NCI-H1694 treated with DMSO at 0.1 percent for 48 hours (cell line): ENCODE measurements around the gene GLTP.

Experiments used
- DNase-seq: peaks from one replicate; lab custom pipeline; 2025; lab: John Stamatoyannopoulos, UW

Gene GLTP

GRCh38 chr12:109842021-109842420 is 38.3 kb downstream of the GLTP start:
- no peak for DNase-seq

- DNase-seq: no peak
Observed at GRCh38 chr12:109841356-109841755, 39.0 kb downstream of the GLTP start.

GRCh38 chr12:109840305-109841074 is 39.9 kb downstream of the GLTP start:
- no peak for DNase-seq

- no peak for DNase-seq
Observed at GRCh38 chr12:109839444-109839843, 40.9 kb downstream of the GLTP start.

GRCh38 chr12:109836916-109837315 is 43.4 kb downstream of the GLTP start:
- DNase-seq: no peak

GRCh38 chr12:109835827-109836226 is 44.5 kb downstream of the GLTP start:
- DNase-seq: no peak

- no peak for DNase-seq
Observed at GRCh38 chr12:109833307-109834189, 46.8 kb downstream of the GLTP start, which contains the start of gene TRPV4. TSS of gene TRPV4 (minus strand) at chr12:109833398. CDS start at chr12:109814796, 18,602 bp downstream.

- DNase-seq: no peak
Observed at GRCh38 chr12:109832541-109833306, 47.6 kb downstream of the GLTP start.

- no peak for DNase-seq
Observed at GRCh38 chr12:109831929-109832328, 48.4 kb downstream of the GLTP start.

GRCh38 chr12:109831365-109831764 is 49.0 kb downstream of the GLTP start:
- DNase-seq: no peak

- DNase-seq: no peak
Observed at GRCh38 chr12:109830718-109831117, 49.6 kb downstream of the GLTP start.

GRCh38 chr12:109830267-109830666 is 50.1 kb downstream of the GLTP start:
- DNase-seq: no peak

- no peak for DNase-seq
Observed at GRCh38 chr12:109829667-109830066, 50.7 kb downstream of the GLTP start.

- no peak for DNase-seq
Observed at GRCh38 chr12:109828754-109829511, 51.4 kb downstream of the GLTP start.

GRCh38 chr12:109827566-109828550 is 52.5 kb downstream of the GLTP start:
- no peak for DNase-seq

- DNase-seq: no peak
Observed at GRCh38 chr12:109827080-109827479, 53.3 kb downstream of the GLTP start.

- no peak for DNase-seq
Observed at GRCh38 chr12:109824731-109825130, 55.6 kb downstream of the GLTP start.

GRCh38 chr12:109822951-109823411 is 57.4 kb downstream of the GLTP start:
- DNase-seq: no peak

- no peak for DNase-seq
Observed at GRCh38 chr12:109822416-109822815, 57.9 kb downstream of the GLTP start.

- no peak for DNase-seq
Observed at GRCh38 chr12:109821968-109822367, 58.4 kb downstream of the GLTP start.
